Aorta (tissue), 5 donors: ENCODE data around the gene CHST9. TPM values are rescaled to one million over a fixed set of nuclear protein-coding genes. Genes with fewer than 3 reads are reported as not detected.

Experiments
- ATAC-seq: fragments of 200-7000 bp; cut with Tn5 transposase; one replicate; pipeline ENCODE4 v1.9.1; 2022; ENCODE audit warnings: moderate library complexity; ENCODE audit not compliant: low FRiP score
- DNase-seq, 2 donors: peaks; one replicate each; pipeline ENCODE4 v3.0.0-alpha.2; 2020
- H3K27ac ChIP-seq, 2 donors: one replicate each; pipeline ENCODE4 v1.5.1; 2013; ENCODE audit warnings: low read length in 2 of 2, mild to moderate bottlenecking in 2 of 2, moderate library complexity in 2 of 2, control low read depth in 1 of 2, inconsistent platforms in 1 of 2, low read depth in 1 of 2
- H3K27me3 ChIP-seq, 2 donors: one replicate each; pipeline ENCODE4 v1.6.1; 2013; ENCODE audit warnings: control low read depth in 1 of 2, low read length in 1 of 2, mild to moderate bottlenecking in 1 of 2, moderate library complexity in 1 of 2; ENCODE audit not compliant: insufficient read depth in 2 of 2, control insufficient read depth in 1 of 2
- H3K36me3 ChIP-seq, 2 donors: one replicate each; pipeline ENCODE4 v1.6.1; 2013; ENCODE audit warnings: control low read depth in 1 of 2, low read length in 1 of 2, mild to moderate bottlenecking in 1 of 2; ENCODE audit not compliant: insufficient read depth in 2 of 2, control insufficient read depth in 1 of 2
- H3K4me1 ChIP-seq, 2 donors: one replicate each; pipeline ENCODE4 v1.6.1; 2013; ENCODE audit warnings: low read length in 2 of 2, control low read depth in 1 of 2, mild to moderate bottlenecking in 1 of 2, moderate library complexity in 1 of 2; ENCODE audit not compliant: insufficient read depth in 2 of 2, control insufficient read depth in 1 of 2
- H3K4me3 ChIP-seq, 2 donors: one replicate each; pipeline ENCODE4 v1.5.1; 2013; ENCODE audit warnings: low read length in 2 of 2, control low read depth in 1 of 2, mild to moderate bottlenecking in 1 of 2
- H3K9me3 ChIP-seq: one replicate; pipeline ENCODE4 v1.6.1; 2013; ENCODE audit warnings: mild to moderate bottlenecking, low read length; ENCODE audit not compliant: control insufficient read depth
- WGBS, 2 donors: extraction: QIAGEN DNeasy Blood & Tissue Kit; methylation state at CpG; one replicate each; pipeline ENCODE4 v1.1.7; 2013; 5-methylcytosine and 5-hydroxymethylcytosine counted together
- intact Hi-C, 2 donors: fragments of 100-400 bp; cut with DNase I; formaldehyde crosslinking; loops; one replicate each; pipeline versions ENCODE4 v1.14.2 to v1.15.0; 2022
- polyA plus RNA-seq, 2 donors: library from polyadenylated mRNA; stranded (reverse); fragments of 200-250 nt; gene quantifications; one replicate each; pipeline ENCODE4 v1.2.3, GENCODE V29; 2013
- total RNA-seq, 2 donors: library from RNA; stranded (reverse); fragmentation: NEBNext Ultra II Directional; extraction: Animal tissue kit (Norgen Biotek cat#: 25700); gene quantifications; one replicate each; pipeline ENCODE4 v1.2.1, GENCODE V29; 2021
- donor health status: healthy with polysubstance abuse.
- donor health status: Bipolar disorder and iron deficiency.
- donor health status: DM: no; HTN: no; CAD: no.
- donor health status: DM: no; HTN: no; CAD: no.
- donor health status: DM: yes; HTN: yes; CAD: no.

CHST9 gene
- total and polyA plus RNA-seq, 4 donors, result 0.06 TPM; not detected in 3

DNA sequence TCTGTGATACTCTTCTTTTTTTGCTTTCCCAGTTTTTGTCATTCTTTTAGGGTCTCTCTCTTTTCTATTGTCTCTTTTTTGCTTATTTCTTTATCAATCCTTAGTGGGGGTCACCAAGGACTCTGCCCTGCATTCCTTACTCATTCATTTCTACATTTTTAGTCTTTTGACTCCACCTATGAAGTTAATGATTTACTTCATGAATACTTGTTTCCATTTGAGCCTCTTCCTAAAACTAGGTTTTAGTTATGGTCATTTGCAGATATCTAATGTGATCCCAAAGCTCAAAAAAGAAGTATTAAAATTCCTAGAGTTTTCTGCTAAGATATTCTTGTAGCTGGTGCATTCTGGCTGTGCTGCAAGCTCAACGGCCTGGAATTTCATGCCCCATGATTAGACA, 170.3 kb downstream of the CHST9 start:
- Histone ChIP-seq H3K27ac (no peak overlapping the region), H3K27me3 (no peaks in the 10 kb centered on the region), H3K4me3 (no peak overlapping the region), H3K9me3 (peaks cover 3% of the 10 kb centered on the region), H3K4me1 (no peaks in the 10 kb centered on the region), H3K36me3 (no peaks in the 10 kb centered on the region)
- intact Hi-C loops, result no loop called here
- ATAC-seq (no peak), DNase-seq (no peak)
- WGBS, 2 donors, result 10 to 18% methylated on average over 1 of the region's 1 CpG

DNA sequence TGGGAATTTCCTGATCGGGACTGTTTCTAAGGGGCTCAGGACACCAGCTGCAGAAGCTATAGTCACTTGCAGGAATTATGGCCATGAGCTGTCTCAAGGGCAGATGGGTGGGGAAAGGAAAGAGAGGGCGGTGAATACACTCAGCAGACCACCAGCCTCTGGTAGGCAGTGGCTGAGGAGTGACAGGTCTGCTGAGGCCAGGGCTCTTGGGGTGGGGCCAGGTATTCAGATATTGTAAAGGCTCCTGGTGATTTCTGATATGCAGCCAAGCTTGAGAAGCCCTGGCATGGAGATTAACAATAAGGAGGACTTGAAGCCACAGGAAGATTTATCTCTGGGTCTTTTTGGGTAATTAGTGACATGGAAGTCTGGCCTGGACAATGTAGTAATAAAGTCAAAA, 174.3 kb downstream of the CHST9 start:
- Histone ChIP-seq H3K36me3 (no peaks in the 10 kb centered on the region), H3K27ac (no peak overlapping the region), H3K4me1 (no peaks in the 10 kb centered on the region), H3K9me3 (peaks cover 3% of the 10 kb centered on the region), H3K4me3 (no peak overlapping the region), H3K27me3 (no peaks in the 10 kb centered on the region)
- ATAC-seq (no peak), DNase-seq (no peak)
- 91 to 93% methylated on average over 2 of the region's 2 CpGs for WGBS, 2 donors
- intact Hi-C loops, result no loop called here

DNA sequence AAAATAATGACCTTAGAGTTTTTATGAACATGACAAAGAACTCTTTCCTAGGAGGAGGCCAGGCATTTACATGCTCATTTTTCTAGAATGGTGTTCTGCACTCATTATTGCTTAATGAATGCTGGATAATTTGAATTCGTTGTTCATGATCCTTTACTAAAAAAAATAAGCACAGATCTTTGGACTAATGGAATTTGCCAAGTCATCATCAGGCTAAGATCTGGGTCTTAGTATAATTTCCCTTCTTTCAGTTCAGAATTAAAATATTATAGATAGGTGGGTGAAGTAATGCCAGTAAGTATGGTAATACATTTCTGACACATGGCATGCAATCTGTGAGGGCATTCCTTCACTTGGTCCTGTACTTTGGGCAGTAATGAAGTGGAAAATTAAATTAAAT, 175.8 kb downstream of the CHST9 start:
- H3K27ac ChIP-seq, result no peak overlapping the region
- H3K4me3 ChIP-seq, result no peak overlapping the region
- intact Hi-C loops, result no loop called here
- no peaks in the 10 kb centered on the region for H3K4me1 ChIP-seq
- peaks cover 3% of the 10 kb centered on the region for H3K9me3 ChIP-seq
- ATAC-seq (no peak), DNase-seq (no peak)
- H3K27me3 ChIP-seq, result no peaks in the 10 kb centered on the region
- no peaks in the 10 kb centered on the region for H3K36me3 ChIP-seq
- 69 to 77% methylated on average over 1 of the region's 1 CpG for WGBS, 2 donors

DNA sequence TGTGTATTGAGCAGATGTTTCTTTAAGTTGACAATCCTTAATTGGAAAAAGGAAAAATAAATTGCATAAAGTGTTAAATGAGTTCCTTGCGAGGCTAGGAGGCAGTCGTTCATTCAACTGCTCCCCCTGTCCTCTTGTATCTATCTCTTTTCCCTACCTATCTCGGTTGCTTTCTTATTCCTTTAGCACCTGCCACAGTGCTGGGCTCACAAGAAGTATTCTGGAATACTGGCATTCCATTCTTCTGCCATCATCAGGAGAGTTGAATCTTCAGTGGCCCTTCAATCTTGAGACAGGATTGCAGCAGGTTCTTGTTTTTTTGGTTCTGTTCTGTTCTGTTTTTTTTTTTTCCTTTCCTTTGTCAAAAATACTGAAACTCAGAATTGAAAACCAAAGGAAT, 176.5 kb downstream of the CHST9 start:
- H3K36me3 ChIP-seq, result no peaks in the 10 kb centered on the region
- 59 to 66% methylated on average over 3 of the region's 3 CpGs for WGBS, 2 donors
- ATAC-seq (no peak), DNase-seq (no peak)
- intact Hi-C loops, result no loop called here
- no peak overlapping the region for H3K4me3 ChIP-seq
- H3K9me3 ChIP-seq, result peaks cover 3% of the 10 kb centered on the region
- H3K27ac ChIP-seq, result no peak overlapping the region
- H3K27me3 ChIP-seq, result no peaks in the 10 kb centered on the region
- no peaks in the 10 kb centered on the region for H3K4me1 ChIP-seq

DNA sequence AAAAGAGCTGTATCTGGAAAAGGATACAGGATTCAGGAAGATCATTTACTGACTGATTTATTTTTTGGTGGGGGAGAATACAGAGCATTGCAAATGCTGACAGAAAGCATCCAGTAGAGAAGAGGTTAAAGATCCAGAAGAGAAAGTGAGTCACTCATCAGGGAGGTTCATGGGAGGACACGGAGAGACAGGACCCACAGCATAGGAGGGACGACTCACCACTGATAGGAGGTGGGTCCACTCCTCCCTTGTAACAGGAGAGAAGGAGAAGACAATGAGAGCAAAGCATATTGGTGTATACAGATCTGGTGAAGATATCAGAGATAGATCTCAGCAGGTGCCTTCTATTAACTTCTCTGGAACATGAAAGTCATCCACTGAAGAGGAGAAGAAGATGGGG, 177.2 kb downstream of the CHST9 start:
- H3K27me3 ChIP-seq, result no peaks in the 10 kb centered on the region
- H3K4me1 ChIP-seq, result no peaks in the 10 kb centered on the region
- peaks cover 3% of the 10 kb centered on the region for H3K9me3 ChIP-seq
- H3K27ac ChIP-seq, result no peak overlapping the region
- 18 to 19% methylated on average over 2 of the region's 2 CpGs for whole genome bisulfite sequencing, 2 donors
- no peak overlapping the region for H3K4me3 ChIP-seq
- H3K36me3 ChIP-seq, result no peaks in the 10 kb centered on the region
- DNase-seq (no peak), ATAC-seq (no peak)
- intact Hi-C loops, result no loop called here

DNA sequence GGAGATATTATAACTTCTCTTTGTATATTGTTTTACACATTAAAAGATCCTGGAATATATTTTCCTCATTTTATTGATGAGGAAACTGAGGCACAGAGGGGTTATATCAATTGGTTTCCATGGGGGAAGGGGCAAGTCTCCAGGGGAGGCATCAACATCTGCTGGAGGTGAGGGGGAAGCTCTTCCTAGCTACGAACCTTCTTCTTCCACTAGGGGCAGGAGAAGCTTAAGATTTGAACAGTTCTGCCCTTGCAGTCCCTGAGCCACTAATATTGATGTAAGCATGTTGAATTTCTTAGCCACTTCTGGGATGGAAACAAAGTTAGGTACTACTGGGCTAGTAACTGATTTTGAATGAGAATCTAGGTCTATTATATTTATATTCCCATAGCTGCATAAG, 179.5 kb downstream of the CHST9 start:
- no peak for DNase-seq
- Histone ChIP-seq H3K4me3 (no peak overlapping the region), H3K4me1 (no peaks in the 10 kb centered on the region), H3K9me3 (peaks cover 1% of the 10 kb centered on the region), H3K36me3 (no peaks in the 10 kb centered on the region), H3K27ac (no peak overlapping the region), H3K27me3 (no peaks in the 10 kb centered on the region)
- 29 to 38% methylated on average over 1 of the region's 1 CpG for WGBS, 2 donors
- ATAC-seq, result no peak
- intact Hi-C loops, result no loop called here

DNA sequence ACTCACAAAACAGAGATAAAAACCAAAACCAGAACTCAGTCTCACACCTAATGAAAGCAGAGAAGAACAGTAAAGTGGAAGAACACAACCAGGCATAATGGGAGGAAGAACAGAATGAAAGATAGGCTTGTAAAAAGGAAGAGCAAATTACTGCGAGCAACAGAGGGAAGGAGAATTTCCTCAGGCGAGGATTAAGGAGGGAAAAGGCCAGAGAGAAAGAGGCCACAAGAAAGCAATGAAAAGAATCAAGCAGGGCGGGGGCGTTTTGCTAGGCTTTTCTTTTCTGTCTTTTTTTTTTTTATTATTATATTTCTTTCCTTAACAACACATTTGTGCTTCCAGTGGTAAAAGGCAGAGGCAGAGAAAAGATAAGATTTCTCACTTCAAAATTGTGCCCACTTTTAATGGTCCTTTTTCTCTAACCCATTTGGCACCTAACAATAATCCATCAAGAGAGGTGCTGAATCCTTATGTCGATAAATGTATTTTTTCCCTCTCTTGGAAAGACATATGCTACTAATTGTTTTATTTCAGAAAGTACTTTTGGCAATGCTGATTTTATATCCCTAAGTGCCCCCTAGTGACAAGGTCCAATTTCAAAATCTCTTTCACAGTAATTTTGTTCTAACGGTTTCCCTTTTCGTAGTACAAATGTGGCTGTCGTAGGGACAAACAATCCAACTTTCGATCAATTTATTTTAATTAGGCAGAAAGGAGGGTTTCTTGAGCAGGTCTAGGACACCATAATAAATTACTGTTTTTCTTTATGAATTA, 180.9 kb downstream of the CHST9 start:
- H3K4me3 ChIP-seq, result no peak overlapping the region
- no peak overlapping the region for H3K27ac ChIP-seq
- WGBS, 2 donors, result 42 to 52% methylated on average over 9 of the region's 9 CpGs
- no peaks in the 10 kb centered on the region for H3K4me1 ChIP-seq
- no peaks in the 10 kb centered on the region for H3K27me3 ChIP-seq
- intact Hi-C loops, result no loop called here
- ATAC-seq (no peak), DNase-seq (no peak)
- H3K36me3 ChIP-seq, result no peaks in the 10 kb centered on the region
- H3K9me3 ChIP-seq, result no peaks in the 10 kb centered on the region

DNA sequence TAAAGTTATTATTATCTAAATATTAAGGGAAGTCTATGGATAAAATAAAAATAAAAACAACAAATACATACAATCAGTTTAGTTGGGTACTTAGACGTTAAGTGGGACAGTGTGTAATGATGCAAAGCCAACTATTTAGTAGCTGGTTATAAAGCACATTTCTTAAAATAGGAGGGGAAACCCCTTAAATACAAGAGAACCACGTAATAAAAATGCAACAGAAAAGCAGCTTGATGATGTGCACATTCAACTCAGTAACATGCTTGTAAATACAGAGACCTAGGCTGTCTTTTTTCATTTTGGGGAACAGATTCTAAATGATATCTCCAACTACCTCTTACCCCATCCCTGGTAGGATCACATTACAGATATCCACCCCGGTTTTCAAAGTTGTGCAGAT, 185.3 kb downstream of the CHST9 start:
- WGBS, 2 donors, result 32 to 38% methylated on average over 3 of the region's 3 CpGs
- no peaks in the 10 kb centered on the region for H3K9me3 ChIP-seq
- H3K27ac ChIP-seq, result no peak overlapping the region
- H3K27me3 ChIP-seq, result no peaks in the 10 kb centered on the region
- no peaks in the 10 kb centered on the region for H3K4me1 ChIP-seq
- H3K4me3 ChIP-seq, result no peak overlapping the region
- DNase-seq (no peak), ATAC-seq (no peak)
- H3K36me3 ChIP-seq, result no peaks in the 10 kb centered on the region
- intact Hi-C loops, result no loop called here

DNA sequence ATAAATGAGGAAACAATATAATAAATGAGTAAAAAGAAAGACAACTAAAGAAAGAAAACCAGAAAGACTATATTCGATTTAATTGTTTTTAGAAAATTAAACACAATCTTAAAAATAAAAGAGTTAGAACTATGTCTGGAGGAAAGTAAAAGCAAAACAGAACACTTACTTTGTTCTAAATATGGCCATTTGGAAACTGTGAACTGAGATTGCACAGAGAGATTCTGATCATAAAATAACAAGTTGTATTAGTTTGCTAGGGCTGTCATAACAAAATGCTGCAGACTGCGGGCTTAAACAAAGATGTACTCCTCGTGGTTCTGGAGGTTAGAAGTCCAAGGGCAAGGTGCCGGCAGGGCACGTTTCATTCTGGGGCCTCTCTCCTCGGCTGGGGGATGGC, 191.5 kb downstream of the CHST9 start:
- H3K4me1 ChIP-seq, result no peaks in the 10 kb centered on the region
- intact Hi-C loops, result no loop called here
- DNase-seq (no peak), ATAC-seq (no peak)
- H3K4me3 ChIP-seq, result no peak overlapping the region
- WGBS, 2 donors, result 38 to 42% methylated on average over 6 of the region's 6 CpGs
- no peaks in the 10 kb centered on the region for H3K27me3 ChIP-seq
- no peaks in the 10 kb centered on the region for H3K36me3 ChIP-seq
- no peaks in the 10 kb centered on the region for H3K9me3 ChIP-seq
- no peak overlapping the region for H3K27ac ChIP-seq
